Activated naive CD8-positive, alpha-beta T cell treated with anti-CD3 and anti-CD28 coated beads for 36 hours (primary cell): Measurements from ENCODE around the gene TRPC3. TPM values are rescaled to one million over a fixed set of nuclear protein-coding genes. Genes with fewer than 3 reads are reported as not detected.

ENCODE experiments used
- DNase-seq: peaks from one replicate; pipeline ENCODE4 v3.0.0; 2021
- H3K27ac Mint-ChIP-seq: one replicate; pipeline ENCODE4 v1.8.0; 2022; ENCODE audit warnings: mild to moderate bottlenecking, moderate library complexity, mixed read lengths
- H3K27me3 Mint-ChIP-seq: one replicate; pipeline ENCODE4 v1.8.0; 2022; ENCODE audit warnings: mild to moderate bottlenecking, mixed read lengths
- H3K36me3 Mint-ChIP-seq: one replicate; pipeline ENCODE4 v1.8.0; 2021; ENCODE audit warnings: mild to moderate bottlenecking, mixed read lengths
- H3K4me1 Mint-ChIP-seq: one replicate; pipeline ENCODE4 v1.8.0; 2021; ENCODE audit warnings: mixed read lengths
- H3K4me3 Mint-ChIP-seq: one replicate; pipeline ENCODE4 v1.8.0; 2022; ENCODE audit warnings: mild to moderate bottlenecking, moderate library complexity, mixed read lengths
- H3K9me3 Mint-ChIP-seq: one replicate; pipeline ENCODE4 v1.8.0; 2022; ENCODE audit warnings: mixed read lengths
- total RNA-seq, 2 experiments: library from RNA; stranded (reverse); gene quantifications; one replicate each; pipeline ENCODE4 v1.2.3, GENCODE V29; 2021

TRPC3 gene
- total RNA-seq: under 1 TPM; 0.12 to 0.42 TPM

DNA sequence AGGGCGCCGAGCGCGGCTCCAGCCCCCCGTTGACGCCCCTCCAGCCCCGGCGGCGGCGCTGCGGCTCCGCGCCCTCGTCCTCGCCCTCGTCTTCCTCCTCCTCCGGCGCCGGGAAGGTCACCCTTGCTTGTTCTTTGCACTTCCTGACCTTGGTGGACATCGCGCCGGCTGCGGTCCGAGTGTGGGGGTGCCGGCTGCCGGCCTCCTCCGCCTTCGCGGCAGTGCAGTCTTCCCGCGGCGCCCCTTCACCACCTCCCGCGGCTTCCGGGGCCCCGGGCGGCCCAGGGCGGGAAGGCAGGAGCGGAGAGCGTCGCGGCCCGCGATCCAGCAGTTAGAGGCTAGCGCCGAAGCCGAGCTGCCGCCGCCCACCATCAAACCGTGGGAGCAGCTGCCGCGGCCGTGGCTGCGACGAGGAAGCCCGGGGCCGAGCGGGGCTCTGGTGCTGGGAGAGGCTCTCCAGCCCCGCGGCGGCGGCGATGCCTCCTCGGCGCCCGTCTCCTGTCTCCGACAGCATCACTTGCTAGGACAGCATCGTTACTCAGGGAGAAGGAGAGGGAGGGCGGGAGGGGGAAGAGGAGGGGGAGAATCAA, at the start of gene TRPC3:
Gene TRPC3, minus strand, starts transcription at position 540 of the 590 bp plus-strand sequence. Its CDS starts 380 bp downstream, at position 160.
- Mint-ChIP-seq H3K4me3 (peak within 1 kb of the TSS; percentile 81), H3K4me1 (peaks cover 9% of the 10 kb centered on the region), H3K36me3 (no peaks in the 10 kb centered on the region), H3K27me3 (peaks cover 47% of the 10 kb centered on the region), H3K27ac (no peak within 1 kb of the TSS), H3K9me3 (no peaks in the 10 kb centered on the region)
- peak; percentile 54 for DNase-seq

DNA sequence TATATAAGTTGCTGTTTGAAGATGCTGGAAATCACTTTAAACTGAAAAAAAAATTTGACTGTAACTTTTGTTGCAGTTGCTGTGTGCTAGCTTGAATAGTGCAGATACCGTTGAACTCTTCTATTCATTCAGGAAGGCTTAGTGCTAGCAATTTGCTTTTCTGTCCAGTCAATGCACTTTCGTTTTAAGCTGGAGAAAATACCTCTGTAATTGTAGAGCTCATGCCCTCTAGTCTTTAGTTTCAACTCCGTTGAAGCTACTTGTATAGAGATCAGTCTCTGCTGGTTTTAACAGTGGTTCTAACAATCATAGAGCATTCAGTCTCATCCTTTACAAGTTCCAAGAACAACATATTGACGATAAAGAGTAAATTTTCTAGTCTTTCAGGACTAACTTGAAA, 49.0 kb upstream of the TRPC3 start:
- no peaks in the 10 kb centered on the region for H3K9me3 Mint-ChIP-seq
- H3K4me1 Mint-ChIP-seq: no peaks in the 10 kb centered on the region
- no peak overlapping the region for H3K4me3 Mint-ChIP-seq
- no peak for DNase-seq
- H3K27me3 Mint-ChIP-seq: peaks cover 18% of the 10 kb centered on the region
- H3K27ac Mint-ChIP-seq: no peak overlapping the region
- no peaks in the 10 kb centered on the region for H3K36me3 Mint-ChIP-seq

DNA sequence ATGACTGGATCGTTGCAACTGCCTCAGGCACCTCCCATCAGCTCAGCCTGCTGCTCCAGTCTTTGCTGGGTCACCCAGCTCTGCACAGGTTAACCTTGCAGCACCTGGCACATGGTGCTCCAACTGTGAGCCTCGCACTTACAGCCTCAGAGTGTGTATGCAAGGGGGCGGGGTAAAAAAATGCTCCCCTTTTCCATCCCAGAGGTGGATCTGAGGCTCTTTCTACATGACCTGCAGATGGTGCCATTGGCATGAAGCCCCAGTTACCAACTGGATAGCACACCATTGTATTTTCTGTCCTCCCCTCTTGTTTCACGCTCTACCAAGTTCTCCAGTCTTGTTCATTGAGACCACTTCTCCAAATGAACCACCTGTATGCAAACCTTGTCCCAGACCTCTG, 46.2 kb upstream of the TRPC3 start:
- no peaks in the 10 kb centered on the region for H3K9me3 Mint-ChIP-seq
- no peak overlapping the region for H3K4me3 Mint-ChIP-seq
- H3K27me3 Mint-ChIP-seq: peaks cover 31% of the 10 kb centered on the region
- H3K27ac Mint-ChIP-seq: no peak overlapping the region
- H3K4me1 Mint-ChIP-seq: no peaks in the 10 kb centered on the region
- no peak for DNase-seq
- H3K36me3 Mint-ChIP-seq: no peaks in the 10 kb centered on the region

DNA sequence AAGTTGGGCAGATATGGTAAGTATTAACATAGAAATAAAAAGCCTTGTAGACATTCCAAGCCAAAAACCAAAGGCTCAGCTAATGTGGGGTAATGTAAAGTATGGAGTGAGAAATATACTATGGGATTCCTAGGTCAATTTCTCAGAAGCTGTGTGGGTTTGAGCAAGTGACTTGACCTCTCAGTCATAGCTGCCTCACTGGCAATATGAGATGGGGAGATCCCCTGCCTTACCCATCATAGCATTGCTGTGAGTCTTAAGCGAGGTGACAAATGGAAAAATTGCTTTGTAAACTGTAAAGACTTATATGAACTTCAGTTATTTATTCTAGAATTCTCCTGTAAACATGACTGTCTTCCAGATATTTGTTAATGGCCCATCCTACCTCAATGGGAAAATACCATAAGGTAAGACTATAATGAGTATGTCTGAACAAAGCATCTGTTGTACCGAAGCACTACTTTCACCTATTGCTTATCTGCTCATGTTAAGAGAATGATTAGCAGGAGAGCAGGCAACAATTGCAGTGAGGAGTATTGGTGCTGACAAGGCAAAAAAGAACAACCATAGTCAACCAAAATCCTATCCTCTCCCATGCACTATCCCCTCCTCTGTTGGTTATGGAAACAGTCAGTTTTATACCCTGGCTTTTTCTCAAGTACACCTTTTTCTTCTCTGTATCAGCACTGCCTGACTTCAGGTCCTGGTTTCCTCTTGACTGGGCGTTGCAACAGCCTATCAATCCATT, 44.1 kb upstream of the TRPC3 start:
- H3K9me3 Mint-ChIP-seq: no peaks in the 10 kb centered on the region
- H3K27ac Mint-ChIP-seq: no peak overlapping the region
- H3K4me1 Mint-ChIP-seq: no peaks in the 10 kb centered on the region
- peaks cover 29% of the 10 kb centered on the region for H3K27me3 Mint-ChIP-seq
- DNase-seq: no peak
- H3K4me3 Mint-ChIP-seq: no peak overlapping the region
- H3K36me3 Mint-ChIP-seq: no peaks in the 10 kb centered on the region

DNA sequence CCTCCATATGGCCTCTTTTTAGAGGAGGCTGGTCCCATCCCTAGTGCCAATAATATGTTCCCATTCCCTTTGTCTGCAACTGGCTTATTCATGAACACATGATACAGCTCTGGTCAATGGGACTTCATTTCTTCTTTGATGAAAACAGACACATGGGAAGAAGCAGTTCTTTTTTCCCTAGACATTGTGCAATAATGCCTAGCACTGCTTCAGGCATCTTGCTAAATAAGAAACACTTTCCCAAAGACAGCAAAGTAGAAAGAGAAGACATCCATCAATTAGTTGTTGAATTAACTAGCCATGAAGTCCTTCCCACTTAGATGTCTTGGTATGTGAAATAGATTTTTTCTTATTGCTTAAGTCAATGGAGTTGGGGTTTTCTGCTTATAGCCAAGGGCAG, 40.1 kb upstream of the TRPC3 start:
- H3K4me3 Mint-ChIP-seq: no peak overlapping the region
- no peaks in the 10 kb centered on the region for H3K9me3 Mint-ChIP-seq
- H3K27ac Mint-ChIP-seq: no peak overlapping the region
- no peak for DNase-seq
- H3K27me3 Mint-ChIP-seq: peaks cover 45% of the 10 kb centered on the region
- peaks cover 5% of the 10 kb centered on the region for H3K4me1 Mint-ChIP-seq
- no peaks in the 10 kb centered on the region for H3K36me3 Mint-ChIP-seq

DNA sequence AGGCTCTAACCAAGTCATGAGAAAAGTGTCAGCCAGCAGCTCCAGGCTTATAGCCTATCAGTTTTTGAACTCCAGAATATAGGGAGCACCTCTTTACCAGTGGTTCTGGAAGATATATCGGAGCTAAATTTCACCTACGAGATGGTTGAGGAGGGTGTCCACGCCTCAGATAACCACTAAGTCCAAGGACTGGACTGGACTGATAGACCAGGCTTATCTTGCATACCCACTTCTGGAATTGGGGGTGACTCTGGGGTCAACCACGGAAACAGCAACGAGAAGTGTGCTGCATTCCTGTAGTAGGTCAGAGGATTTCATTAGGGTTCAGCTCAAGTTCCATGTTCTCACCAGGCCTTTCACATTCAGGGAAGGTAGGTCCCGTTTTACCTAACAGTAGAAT, 38.6 kb upstream of the TRPC3 start:
- Mint-ChIP-seq H3K9me3 (no peaks in the 10 kb centered on the region), H3K36me3 (no peaks in the 10 kb centered on the region), H3K4me1 (peaks cover 5% of the 10 kb centered on the region), H3K4me3 (no peak overlapping the region), H3K27me3 (peaks cover 46% of the 10 kb centered on the region), H3K27ac (no peak overlapping the region)
- DNase-seq: no peak

DNA sequence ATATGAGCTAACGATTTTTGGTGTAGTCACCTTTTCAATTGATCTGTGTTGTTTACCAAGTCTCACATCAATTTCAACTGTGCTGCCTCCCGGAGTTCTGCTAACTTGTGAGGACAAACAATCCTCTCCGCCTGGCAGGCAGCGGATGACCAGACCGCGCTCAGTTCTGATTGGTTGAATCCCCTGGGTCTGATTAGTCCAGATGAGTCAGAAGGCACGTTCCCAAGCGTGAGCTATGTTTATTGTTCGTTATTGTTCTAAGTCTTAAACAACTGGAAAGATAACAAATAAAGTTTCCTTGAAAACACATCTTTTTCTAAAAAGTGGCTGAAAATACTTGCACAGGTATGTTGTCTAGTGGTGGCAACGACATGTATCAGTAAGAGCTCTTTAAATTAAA, 37.9 kb upstream of the TRPC3 start:
- Mint-ChIP-seq H3K4me1 (peaks cover 5% of the 10 kb centered on the region), H3K27me3 (peaks cover 39% of the 10 kb centered on the region), H3K27ac (no peak overlapping the region), H3K36me3 (no peaks in the 10 kb centered on the region), H3K4me3 (no peak overlapping the region), H3K9me3 (no peaks in the 10 kb centered on the region)
- no peak for DNase-seq

DNA sequence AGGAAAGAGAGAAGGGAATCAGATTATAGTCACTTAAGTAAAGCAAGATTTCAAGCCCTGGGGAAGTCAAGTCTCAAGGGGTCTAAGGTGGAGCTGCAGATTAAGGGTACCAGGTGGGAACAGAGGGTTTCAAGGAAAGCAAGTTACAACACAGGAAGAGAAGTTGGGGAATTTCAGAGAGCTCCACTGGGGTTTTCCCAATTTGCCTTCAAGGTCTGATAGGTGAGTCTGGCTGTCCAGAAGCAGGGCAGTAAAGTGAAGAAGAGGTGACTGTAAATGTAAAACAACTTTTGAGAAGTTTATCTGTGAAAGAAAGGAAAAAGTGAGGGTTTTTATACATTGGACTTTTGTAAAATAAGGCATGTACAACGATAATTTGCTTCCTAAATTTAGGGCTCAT, 37.1 kb upstream of the TRPC3 start:
- H3K4me1 Mint-ChIP-seq: peaks cover 5% of the 10 kb centered on the region
- DNase-seq: no peak
- H3K27ac Mint-ChIP-seq: no peak overlapping the region
- no peak overlapping the region for H3K4me3 Mint-ChIP-seq
- H3K9me3 Mint-ChIP-seq: no peaks in the 10 kb centered on the region
- peaks cover 43% of the 10 kb centered on the region for H3K27me3 Mint-ChIP-seq
- no peaks in the 10 kb centered on the region for H3K36me3 Mint-ChIP-seq

DNA sequence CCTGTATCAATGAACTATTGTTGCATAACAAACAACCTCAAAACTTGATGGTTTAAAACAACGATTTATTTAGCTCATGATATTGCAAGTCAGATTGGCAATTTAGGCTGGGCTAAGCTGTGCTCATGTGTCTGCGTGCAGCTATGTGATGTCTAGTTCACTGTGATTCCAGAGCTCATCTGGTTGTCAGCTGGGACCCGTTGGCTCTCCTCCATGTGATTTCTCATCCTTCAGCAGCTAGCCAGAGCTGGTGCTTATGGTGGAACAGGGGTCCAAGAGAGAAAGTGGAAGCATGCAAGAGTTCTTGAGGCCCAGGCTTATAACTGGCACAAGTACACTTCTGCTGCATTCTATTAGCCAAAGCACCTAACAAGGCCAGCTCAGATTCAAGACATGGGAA, 28.8 kb upstream of the TRPC3 start:
- Mint-ChIP-seq H3K4me3 (no peak overlapping the region), H3K27ac (no peak overlapping the region), H3K36me3 (no peaks in the 10 kb centered on the region), H3K9me3 (no peaks in the 10 kb centered on the region), H3K4me1 (peaks cover 7% of the 10 kb centered on the region), H3K27me3 (peaks cover 12% of the 10 kb centered on the region)
- no peak for DNase-seq

DNA sequence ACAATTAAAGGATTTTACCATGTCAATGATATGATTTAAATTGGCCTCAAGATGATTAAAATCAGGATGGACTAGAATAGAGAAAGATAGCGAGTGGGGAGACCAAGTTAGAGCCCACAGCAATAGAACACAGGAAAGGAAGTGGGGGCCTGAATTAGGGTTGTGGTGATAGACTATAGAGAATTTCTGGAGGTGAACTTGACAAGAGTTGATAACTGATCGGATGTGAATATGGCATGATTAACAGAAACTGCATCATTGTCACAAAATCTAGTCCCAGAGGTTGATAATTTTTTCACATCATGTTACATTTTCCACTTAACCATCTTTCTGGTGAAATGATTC, 26.3 kb upstream of the TRPC3 start:
- Mint-ChIP-seq H3K4me3 (no peak overlapping the region), H3K27ac (no peak overlapping the region), H3K27me3 (peaks cover 5% of the 10 kb centered on the region), H3K9me3 (no peaks in the 10 kb centered on the region), H3K36me3 (no peaks in the 10 kb centered on the region), H3K4me1 (peaks cover 7% of the 10 kb centered on the region)
- DNase-seq: no peak

DNA sequence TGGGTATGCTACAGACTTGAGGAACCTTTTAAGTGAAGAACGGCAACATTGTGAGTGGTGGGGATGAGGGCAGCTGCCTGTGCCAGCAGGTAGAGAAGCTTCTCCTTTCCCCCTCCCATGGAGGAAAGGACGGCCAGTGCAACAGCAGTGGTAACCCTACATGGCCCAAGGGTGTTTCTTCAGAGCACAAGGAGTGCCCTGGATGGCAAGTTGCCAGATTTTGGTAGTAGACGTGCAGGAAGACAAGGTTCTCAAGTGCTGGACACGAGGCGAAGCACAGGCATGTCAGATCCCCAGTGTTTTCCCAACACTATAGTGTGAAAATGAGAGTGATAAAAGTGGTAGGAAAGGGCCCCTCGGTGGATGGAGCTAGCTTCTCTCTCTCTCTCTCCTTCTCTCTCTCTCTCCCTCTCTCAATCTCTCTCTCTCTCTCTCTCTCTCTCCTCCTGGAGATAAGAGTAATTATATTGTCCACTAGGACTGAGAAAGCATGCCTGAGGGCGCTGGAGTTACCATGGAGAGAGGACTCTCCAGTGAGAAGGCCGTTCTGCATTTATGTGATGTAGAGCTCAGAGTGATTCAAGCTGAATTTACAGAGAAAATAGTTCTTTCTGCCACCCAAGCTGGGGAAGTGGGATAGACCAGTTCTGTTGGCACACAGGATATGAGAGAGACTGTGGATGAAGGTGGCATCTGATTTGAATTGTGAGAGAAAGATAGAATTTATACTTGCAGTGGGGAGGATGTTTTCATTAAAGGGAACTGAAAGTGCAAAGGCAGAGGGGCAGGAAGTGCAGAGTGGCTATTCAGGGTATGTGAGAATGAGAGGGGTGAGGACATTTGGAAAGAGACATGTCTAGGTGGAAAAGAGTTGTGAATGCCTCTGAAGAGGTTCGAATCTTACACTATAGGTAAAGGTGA, 25.7 kb upstream of the TRPC3 start:
- no peaks in the 10 kb centered on the region for H3K9me3 Mint-ChIP-seq
- peaks cover 7% of the 10 kb centered on the region for H3K4me1 Mint-ChIP-seq
- no peaks in the 10 kb centered on the region for H3K36me3 Mint-ChIP-seq
- no peak overlapping the region for H3K27ac Mint-ChIP-seq
- H3K27me3 Mint-ChIP-seq: peaks cover 8% of the 10 kb centered on the region
- DNase-seq: no peak
- no peak overlapping the region for H3K4me3 Mint-ChIP-seq

DNA sequence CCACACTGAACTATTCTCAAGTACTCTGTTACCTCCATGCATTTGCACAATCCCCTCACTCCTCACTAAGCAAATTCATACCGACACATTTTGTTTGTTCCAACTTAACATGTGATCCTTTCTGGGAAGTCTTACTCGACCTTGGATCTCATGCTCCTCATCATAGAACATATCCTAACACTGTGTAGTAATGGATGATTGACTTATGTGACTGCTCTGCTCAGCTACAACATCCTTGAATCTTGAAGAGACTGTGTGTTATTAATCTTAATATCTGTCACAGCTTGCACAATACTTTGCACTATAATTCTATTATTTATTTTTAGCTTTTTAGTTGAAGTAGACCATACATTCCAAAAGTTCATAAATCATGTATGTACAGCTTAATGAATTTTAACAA, 23.9 kb upstream of the TRPC3 start:
- Mint-ChIP-seq H3K4me1 (peaks cover 7% of the 10 kb centered on the region), H3K27ac (no peak overlapping the region), H3K9me3 (no peaks in the 10 kb centered on the region), H3K36me3 (no peaks in the 10 kb centered on the region), H3K4me3 (no peak overlapping the region), H3K27me3 (peaks cover 8% of the 10 kb centered on the region)
- DNase-seq: no peak

DNA sequence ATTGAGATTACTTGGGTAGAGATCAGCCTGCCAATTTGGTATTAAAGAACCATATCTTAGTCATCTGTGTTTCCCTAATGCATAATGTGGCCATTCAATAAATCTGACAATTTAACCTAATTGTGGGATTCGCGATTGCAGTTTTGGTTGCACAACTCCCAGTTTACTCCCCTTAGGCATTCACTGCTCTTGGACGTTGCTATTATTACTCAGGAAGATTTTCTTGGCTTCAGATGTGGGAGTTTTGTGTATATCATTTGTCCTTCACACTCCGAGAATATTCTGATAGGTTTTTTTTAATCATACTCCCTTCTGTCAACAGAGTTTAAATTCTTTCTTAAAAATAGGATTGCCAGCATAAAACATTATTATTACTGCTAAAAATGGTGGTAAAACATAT, 22.0 kb upstream of the TRPC3 start:
- Mint-ChIP-seq H3K36me3 (no peaks in the 10 kb centered on the region), H3K27me3 (peaks cover 21% of the 10 kb centered on the region), H3K9me3 (no peaks in the 10 kb centered on the region)

DNA sequence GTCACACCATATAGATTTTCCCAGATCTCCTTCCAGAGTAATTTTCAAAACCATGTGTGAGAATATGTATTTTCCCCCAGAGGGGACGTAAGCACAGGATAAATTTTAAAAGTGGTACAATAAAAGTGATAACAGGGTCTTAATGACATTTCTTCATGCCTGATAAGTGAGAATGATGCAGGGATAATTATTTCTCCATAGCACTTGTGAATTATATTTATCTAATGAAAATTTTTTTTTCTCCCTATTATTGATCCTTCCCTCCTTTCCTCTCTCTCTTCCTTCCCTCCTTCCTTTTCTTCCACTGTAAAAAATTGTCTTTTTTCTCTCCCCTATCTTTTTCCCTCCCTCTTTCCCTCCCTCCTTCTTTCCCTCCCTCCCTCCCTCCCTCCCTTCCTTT, 17.0 kb upstream of the TRPC3 start:
- no peak overlapping the region for H3K4me3 Mint-ChIP-seq

More for the DNA sequence above, 22.0 kb upstream of the TRPC3 start:
- DNase-seq: no peak
- no peak overlapping the region for H3K27ac Mint-ChIP-seq
- peaks cover 7% of the 10 kb centered on the region for H3K4me1 Mint-ChIP-seq
- no peak overlapping the region for H3K4me3 Mint-ChIP-seq

DNA sequence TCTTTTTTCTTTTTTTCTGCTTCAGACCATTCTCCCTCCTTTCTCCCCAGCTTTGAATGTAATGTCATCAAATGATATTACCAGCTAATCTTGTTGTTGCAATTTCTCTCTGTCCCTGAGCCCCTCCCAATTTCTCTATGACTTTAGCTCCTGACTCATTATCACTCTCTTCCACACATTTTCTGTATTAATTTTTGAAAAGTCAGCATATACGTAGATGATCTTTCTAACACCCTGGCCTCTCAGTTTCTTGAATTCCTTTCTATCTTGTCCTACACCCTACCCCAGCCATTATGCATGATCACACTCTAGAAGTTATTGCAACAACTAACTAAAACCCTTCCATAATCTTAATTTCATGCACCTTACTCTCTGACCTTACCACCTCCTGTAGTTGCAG, 13.1 kb upstream of the TRPC3 start:
- no peak overlapping the region for H3K27ac Mint-ChIP-seq
- DNase-seq: no peak
- no peaks in the 10 kb centered on the region for H3K36me3 Mint-ChIP-seq
- no peak overlapping the region for H3K4me3 Mint-ChIP-seq
- peaks cover 25% of the 10 kb centered on the region for H3K27me3 Mint-ChIP-seq
- H3K9me3 Mint-ChIP-seq: peaks cover 1% of the 10 kb centered on the region
- H3K4me1 Mint-ChIP-seq: no peaks in the 10 kb centered on the region

More for the DNA sequence above, 17.0 kb upstream of the TRPC3 start:
- H3K27ac Mint-ChIP-seq: no peak overlapping the region
- H3K9me3 Mint-ChIP-seq: no peaks in the 10 kb centered on the region
- H3K36me3 Mint-ChIP-seq: no peaks in the 10 kb centered on the region
- no peaks in the 10 kb centered on the region for H3K4me1 Mint-ChIP-seq
- peaks cover 34% of the 10 kb centered on the region for H3K27me3 Mint-ChIP-seq
- DNase-seq: no peak
